ENCODE measurements around the gene RBBP7. TPM values are rescaled to one million over a fixed set of nuclear protein-coding genes. Genes with fewer than 3 reads are reported as not detected.

RBBP7 gene
- total and polyA plus RNA-seq, 2 experiments from 2014 or later = 86.2 to 119 TPM

DNA sequence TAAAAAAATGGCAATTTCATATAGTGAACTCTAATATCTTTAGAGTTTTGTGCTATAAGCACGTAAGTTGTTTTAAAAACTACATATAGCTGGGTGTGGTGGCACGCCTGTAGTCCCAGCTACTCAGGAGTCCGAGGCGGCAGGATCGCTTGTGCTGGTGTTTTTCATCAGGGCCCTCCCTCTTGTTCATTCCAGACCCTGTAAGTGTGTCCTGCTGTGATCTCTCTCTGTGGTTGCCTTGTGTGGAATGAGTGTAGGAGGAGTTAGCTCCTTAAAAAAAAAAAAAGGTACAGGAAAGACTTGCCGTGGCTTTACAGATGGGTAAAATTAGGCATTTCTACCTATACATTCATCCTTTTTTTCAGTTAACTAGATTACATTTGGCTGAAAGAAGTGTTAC is 35.4 kb downstream of the RBBP7 start:
- no peaks in the 10 kb centered on the region for H4K20me1 ChIP-seq (ENCODE audit: insufficient read depth)
- no peak for DNase-seq
- no peak overlapping the region for H3K9ac ChIP-seq
- H3K27ac ChIP-seq = no peak overlapping the region
- no peaks in the 10 kb centered on the region for H3K9me2 ChIP-seq (ENCODE audit: insufficient read depth)
- in situ Hi-C loops (cut with MboI) = no loop called here
- no peaks in the 10 kb centered on the region for H3K36me3 ChIP-seq (ENCODE audit: low read depth)
- 96 to 100% methylated on average over 6 of the region's 6 CpGs for WGBS, 2 experiments (ENCODE audit: low coverage in 1 of 2, low lambda C conversion rate in 2 of 2, missing lambda C conversion rate in 2 of 2)
- H3K4me2 ChIP-seq (ENCODE audit: unreplicated experiment) = no peak overlapping the region
- H3K9me3 ChIP-seq (ENCODE audit: low read depth) = no peaks in the 10 kb centered on the region
- H2AFZ ChIP-seq = no peak overlapping the region
- H3K4me3 ChIP-seq = no peak overlapping the region
- H3K79me2 ChIP-seq (ENCODE audit: insufficient read depth) = no peaks in the 10 kb centered on the region
- H3K27me3 ChIP-seq (replicated peaks; ENCODE audit: insufficient read depth) = no peaks in the 10 kb centered on the region
- peaks cover 23% of the 10 kb centered on the region for H3K4me1 ChIP-seq (ENCODE audit: insufficient read depth)
- TF ChIP-seq EZH2 (IDR thresholded peaks at IDR 0.05; ENCODE audit: insufficient read depth, poor library complexity, severe bottlenecking) = no peak
- no peak for TF ChIP-seq EZH2phosphoT487 (IDR thresholded peaks at IDR 0.05; ENCODE audit: insufficient read depth, low read depth)
- H3F3A ChIP-seq (ENCODE audit: insufficient read depth) = peaks cover 17% of the 10 kb centered on the region

DNA sequence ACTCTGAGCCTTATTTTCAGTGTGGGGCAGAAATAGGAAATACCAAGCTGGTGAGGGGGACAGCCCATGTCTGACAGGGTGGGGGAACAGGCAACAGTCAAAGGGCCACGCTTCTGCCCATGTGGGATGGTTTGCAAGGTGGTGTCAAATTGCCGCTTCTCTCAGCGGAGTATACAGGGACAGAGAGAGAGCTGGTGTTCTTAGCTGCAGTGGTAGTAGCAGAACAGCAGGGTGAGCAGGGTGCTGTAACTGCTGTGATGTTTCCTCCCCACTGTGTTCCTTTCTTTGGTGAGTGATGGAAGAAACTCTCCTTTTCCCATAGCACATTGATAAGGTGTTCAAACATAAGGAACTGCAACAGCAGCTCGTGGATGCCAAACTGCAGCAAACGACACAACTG is 37.9 kb downstream of the RBBP7 start:
- no peak overlapping the region for H3K4me3 ChIP-seq
- H3K4me1 ChIP-seq (ENCODE audit: insufficient read depth) = peaks cover 13% of the 10 kb centered on the region
- H2AFZ ChIP-seq = no peak overlapping the region
- H3K9me3 ChIP-seq (ENCODE audit: low read depth) = no peaks in the 10 kb centered on the region
- TF ChIP-seq EZH2 (IDR thresholded peaks at IDR 0.05; ENCODE audit: insufficient read depth, poor library complexity, severe bottlenecking) (no peak), EZH2phosphoT487 (IDR thresholded peaks at IDR 0.05; ENCODE audit: insufficient read depth, low read depth) (no peak)
- no peaks in the 10 kb centered on the region for H3K36me3 ChIP-seq (ENCODE audit: low read depth)
- no peaks in the 10 kb centered on the region for H3K79me2 ChIP-seq (ENCODE audit: insufficient read depth)
- no peaks in the 10 kb centered on the region for H3K9me2 ChIP-seq (ENCODE audit: insufficient read depth)
- H3F3A ChIP-seq (ENCODE audit: insufficient read depth) = 0 out of 2 replicates have a peak, but pooled peaks cover 10% of the 10 kb centered on the region
- 85 to 91% methylated on average over 5 of the region's 5 CpGs for WGBS, 2 experiments (ENCODE audit: low coverage in 1 of 2, low lambda C conversion rate in 2 of 2, missing lambda C conversion rate in 2 of 2)
- DNase-seq = no peak
- no peak overlapping the region for H3K27ac ChIP-seq
- H4K20me1 ChIP-seq (ENCODE audit: insufficient read depth) = no peaks in the 10 kb centered on the region
- H3K9ac ChIP-seq = no peak overlapping the region
- no peak overlapping the region for H3K4me2 ChIP-seq (ENCODE audit: unreplicated experiment)
- in situ Hi-C loops (cut with MboI) = no loop called here
- H3K27me3 ChIP-seq (replicated peaks; ENCODE audit: insufficient read depth) = no peaks in the 10 kb centered on the region

DNA sequence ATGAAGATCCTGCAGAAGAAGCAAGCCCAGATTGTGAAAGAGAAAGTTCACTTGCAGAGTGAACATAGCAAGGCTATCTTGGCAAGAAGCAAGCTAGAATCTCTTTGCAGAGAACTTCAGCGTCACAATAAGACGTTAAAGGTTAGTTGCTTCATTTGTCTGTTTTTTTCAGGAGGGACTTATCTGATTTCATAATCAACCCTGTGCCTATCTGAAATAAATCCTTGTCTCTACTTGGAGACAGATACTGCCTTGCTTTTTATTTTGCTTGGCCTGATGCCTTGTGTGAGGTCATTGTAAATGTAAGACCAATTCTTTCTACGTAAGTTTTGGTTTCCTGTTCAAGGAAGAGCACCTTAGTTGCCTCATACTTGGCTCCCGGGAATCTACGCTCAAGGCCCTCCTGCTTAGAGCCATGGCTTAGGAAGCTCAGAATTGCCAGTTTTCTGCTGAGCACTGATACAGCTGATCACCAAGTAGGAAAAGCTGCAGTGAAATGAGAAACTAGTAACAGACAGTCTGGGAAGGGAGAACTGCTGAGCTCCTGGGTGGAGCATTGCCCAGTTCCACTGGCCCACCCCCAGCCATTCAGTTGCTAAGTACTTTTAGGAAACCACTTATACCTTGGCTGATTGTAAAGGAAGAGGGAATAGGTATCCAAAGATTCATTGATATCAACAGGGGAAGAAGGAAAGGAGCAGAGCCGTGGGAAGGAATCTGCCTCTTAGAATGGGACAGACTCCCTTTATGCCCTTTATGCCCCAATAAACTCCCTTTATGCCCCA is 41.8 kb downstream of the RBBP7 start:
- no peak for TF ChIP-seq EZH2 (IDR thresholded peaks at IDR 0.05; ENCODE audit: insufficient read depth, poor library complexity, severe bottlenecking)
- TF ChIP-seq EZH2phosphoT487 (IDR thresholded peaks at IDR 0.05; ENCODE audit: insufficient read depth, low read depth) = no peak
- Histone ChIP-seq H3F3A (ENCODE audit: insufficient read depth) (peaks cover 30% of the 10 kb centered on the region), H3K4me2 (ENCODE audit: unreplicated experiment) (no peak overlapping the region), H3K79me2 (ENCODE audit: insufficient read depth) (no peaks in the 10 kb centered on the region), H3K27me3 (replicated peaks; ENCODE audit: insufficient read depth) (no peaks in the 10 kb centered on the region), H3K27ac (peak overlapping the region; percentile 55), H3K4me1 (ENCODE audit: insufficient read depth) (peaks cover 39% of the 10 kb centered on the region), H2AFZ (no peak overlapping the region), H3K9me2 (ENCODE audit: insufficient read depth) (no peaks in the 10 kb centered on the region), H3K36me3 (ENCODE audit: low read depth) (no peaks in the 10 kb centered on the region), H3K4me3 (no peak overlapping the region), H3K9ac (no peak overlapping the region), H4K20me1 (ENCODE audit: insufficient read depth) (no peaks in the 10 kb centered on the region), H3K9me3 (ENCODE audit: low read depth) (no peaks in the 10 kb centered on the region)
- in situ Hi-C loops (cut with MboI) = no loop called here
- WGBS, 2 experiments (ENCODE audit: low coverage in 1 of 2, low lambda C conversion rate in 2 of 2, missing lambda C conversion rate in 2 of 2) = 56 to 63% methylated on average over 6 of the region's 6 CpGs
- DNase-seq = peak; percentile 60

- in situ Hi-C loops (cut with MboI) = no loop called here
- no peak overlapping the region for H2AFZ ChIP-seq
- peaks cover 35% of the 10 kb centered on the region for H3F3A ChIP-seq (ENCODE audit: insufficient read depth)
- 42 to 55% methylated on average over 2 of the region's 2 CpGs for WGBS, 2 experiments (ENCODE audit: low coverage in 1 of 2, low lambda C conversion rate in 2 of 2, missing lambda C conversion rate in 2 of 2)
- DNase-seq = peak; percentile 41
- H4K20me1 ChIP-seq (ENCODE audit: insufficient read depth) = no peaks in the 10 kb centered on the region
- H3K4me2 ChIP-seq (ENCODE audit: unreplicated experiment) = no peak overlapping the region
- no peak overlapping the region for H3K4me3 ChIP-seq
- no peaks in the 10 kb centered on the region for H3K9me2 ChIP-seq (ENCODE audit: insufficient read depth)
- H3K79me2 ChIP-seq (ENCODE audit: insufficient read depth) = no peaks in the 10 kb centered on the region
- TF ChIP-seq EZH2 (IDR thresholded peaks at IDR 0.05; ENCODE audit: insufficient read depth, poor library complexity, severe bottlenecking) (no peak), EZH2phosphoT487 (IDR thresholded peaks at IDR 0.05; ENCODE audit: insufficient read depth, low read depth) (no peak)
- H3K9me3 ChIP-seq (ENCODE audit: low read depth) = no peaks in the 10 kb centered on the region
- H3K27me3 ChIP-seq (replicated peaks; ENCODE audit: insufficient read depth) = no peaks in the 10 kb centered on the region
- no peaks in the 10 kb centered on the region for H3K36me3 ChIP-seq (ENCODE audit: low read depth)
- H3K27ac ChIP-seq = peak overlapping the region; percentile 55
- H3K4me1 ChIP-seq (ENCODE audit: insufficient read depth) = peaks cover 47% of the 10 kb centered on the region
- no peak overlapping the region for H3K9ac ChIP-seq
These were observed 42.9 kb downstream of the RBBP7 start for GRCh38 chrX:16827225-16827624.

Measured in GM23248 (cell line).